ENCODE measurements around the gene SPTBN1.

DNA sequence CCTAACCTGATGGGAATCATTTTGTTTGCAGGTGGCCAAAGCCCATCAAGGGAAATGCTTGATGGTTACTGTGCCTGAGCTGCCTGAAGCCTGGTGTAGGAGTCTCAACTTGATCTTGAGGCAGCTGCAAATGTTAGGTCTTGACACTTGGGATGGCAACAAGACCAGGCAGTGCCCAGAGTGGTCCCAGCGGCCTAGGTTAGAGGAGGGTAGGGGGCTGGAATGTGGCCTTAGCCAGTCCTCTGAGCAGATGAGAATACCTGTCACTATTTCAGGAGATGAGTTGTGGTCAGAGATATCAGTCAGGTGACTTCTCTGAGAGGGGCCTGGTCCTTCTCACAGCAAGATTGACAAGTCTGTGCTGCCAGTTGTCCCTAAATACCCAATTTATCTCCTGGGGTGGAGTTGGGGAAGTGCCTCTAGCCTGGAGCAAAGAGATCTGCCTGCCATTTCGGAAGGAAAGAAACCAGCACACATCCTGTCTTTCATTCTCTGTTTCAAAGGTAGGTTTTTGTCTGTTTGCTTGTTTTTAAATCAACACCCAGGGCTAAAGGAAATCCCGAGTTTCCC lies 13.4 kb downstream of the SPTBN1 start:
- TF ChIP-seq, protein P1, sequence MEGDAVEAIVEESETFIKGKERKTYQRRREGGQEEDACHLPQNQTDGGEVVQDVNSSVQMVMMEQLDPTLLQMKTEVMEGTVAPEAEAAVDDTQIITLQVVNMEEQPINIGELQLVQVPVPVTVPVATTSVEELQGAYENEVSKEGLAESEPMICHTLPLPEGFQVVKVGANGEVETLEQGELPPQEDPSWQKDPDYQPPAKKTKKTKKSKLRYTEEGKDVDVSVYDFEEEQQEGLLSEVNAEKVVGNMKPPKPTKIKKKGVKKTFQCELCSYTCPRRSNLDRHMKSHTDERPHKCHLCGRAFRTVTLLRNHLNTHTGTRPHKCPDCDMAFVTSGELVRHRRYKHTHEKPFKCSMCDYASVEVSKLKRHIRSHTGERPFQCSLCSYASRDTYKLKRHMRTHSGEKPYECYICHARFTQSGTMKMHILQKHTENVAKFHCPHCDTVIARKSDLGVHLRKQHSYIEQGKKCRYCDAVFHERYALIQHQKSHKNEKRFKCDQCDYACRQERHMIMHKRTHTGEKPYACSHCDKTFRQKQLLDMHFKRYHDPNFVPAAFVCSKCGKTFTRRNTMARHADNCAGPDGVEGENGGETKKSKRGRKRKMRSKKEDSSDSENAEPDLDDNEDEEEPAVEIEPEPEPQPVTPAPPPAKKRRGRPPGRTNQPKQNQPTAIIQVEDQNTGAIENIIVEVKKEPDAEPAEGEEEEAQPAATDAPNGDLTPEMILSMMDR (conservative IDR thresholded peaks at IDR 0.05; ENCODE audit: low read depth, low read length): no peak
- no peak for TF ChIP-seq EZH2 (IDR thresholded peaks at IDR 0.05; ENCODE audit: borderline replicate concordance, low read depth, low read length, poor library complexity, severe bottlenecking)

Data from A673 (cell line).